IMR-90 (cell line): Measurements from ENCODE around the gene EFNB2.

Source experiments
- CEBPB ChIP-seq: IDR thresholded peaks from 2 replicates; pipeline ENCODE4 v1.6.1; 2012; ENCODE audit warnings: low read depth, low read length, improper control_type of control experiment
- CTCF ChIP-seq: conservative IDR thresholded peaks from 2 replicates; pipeline ENCODE4 v1.5.1; 2012; ENCODE audit warnings: mild to moderate bottlenecking, low read depth, low read length, improper control_type of control experiment
- MAFK ChIP-seq: IDR thresholded peaks from 2 replicates; pipeline ENCODE4 v1.6.1; 2012; ENCODE audit warnings: low read depth, low read length, improper control_type of control experiment
- POLR2A ChIP-seq: IDR thresholded peaks from 2 replicates; pipeline ENCODE4 v1.6.1; 2012; ENCODE audit warnings: mild to moderate bottlenecking, low read depth, low read length
- RAD21 ChIP-seq: IDR thresholded peaks from 2 replicates; pipeline ENCODE4 v1.6.1; 2012; ENCODE audit warnings: low read length, improper control_type of control experiment
- RFX5 ChIP-seq: IDR thresholded peaks from 2 replicates; pipeline ENCODE4 v1.8.0; 2012; ENCODE audit warnings: low read depth, mild to moderate bottlenecking, low read length, moderate library complexity
- SMC3 ChIP-seq: fragments of 150-350 bp; IDR thresholded peaks from 2 replicates; pipeline ENCODE4 v1.6.1; 2016; ENCODE audit warnings: low read depth, mild to moderate bottlenecking, antibody characterized with exemption, low read length, moderate library complexity
- TF ChIP-seq, protein P1 (sequence below): fragments of 150-350 bp; IDR thresholded peaks from 2 replicates; pipeline ENCODE4 v1.6.1; 2017; ENCODE audit warnings: mild to moderate bottlenecking, antibody characterized with exemption, low read length, low read depth

DNA sequence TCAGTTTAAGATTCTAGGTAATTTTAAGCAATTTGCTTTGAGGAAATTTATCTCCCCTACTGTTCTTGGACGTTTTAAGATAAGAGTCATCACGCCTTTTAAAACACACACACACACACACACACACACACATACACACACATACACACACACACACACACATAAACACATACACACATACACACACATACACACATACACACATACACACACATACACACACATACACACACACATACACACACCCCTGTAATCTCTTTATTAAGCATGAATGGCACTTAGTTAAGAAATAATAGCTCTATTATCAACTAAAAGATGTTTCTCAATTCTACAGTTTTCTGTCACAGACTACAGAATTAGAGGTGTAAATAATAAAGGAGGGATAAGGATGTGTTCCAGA is 49.2 kb downstream of the EFNB2 start:
- TF ChIP-seq CTCF = no peak
- TF ChIP-seq SMC3 = no peak
- no peak for TF ChIP-seq POLR2A
- TF ChIP-seq RFX5 = no peak
- TF ChIP-seq RAD21 = no peak
- TF ChIP-seq MAFK = no peak
- TF ChIP-seq CEBPB = no peak
- TF ChIP-seq, protein P1, sequence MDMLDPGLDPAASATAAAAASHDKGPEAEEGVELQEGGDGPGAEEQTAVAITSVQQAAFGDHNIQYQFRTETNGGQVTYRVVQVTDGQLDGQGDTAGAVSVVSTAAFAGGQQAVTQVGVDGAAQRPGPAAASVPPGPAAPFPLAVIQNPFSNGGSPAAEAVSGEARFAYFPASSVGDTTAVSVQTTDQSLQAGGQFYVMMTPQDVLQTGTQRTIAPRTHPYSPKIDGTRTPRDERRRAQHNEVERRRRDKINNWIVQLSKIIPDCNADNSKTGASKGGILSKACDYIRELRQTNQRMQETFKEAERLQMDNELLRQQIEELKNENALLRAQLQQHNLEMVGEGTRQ = no peak
